Dermis blood vessel endothelial cell (primary cell): ENCODE data around the gene LKAAEAR1. TPM values are rescaled to one million over a fixed set of nuclear protein-coding genes. Genes with fewer than 3 reads are reported as not detected.

Experiments used
- DNase-seq: peaks from one replicate; pipeline ENCODE4 v3.0.0; 2010
- total RNA-seq: library from RNA; depleted of rRNA; stranded (reverse); fragments of >200 nt; gene quantifications from 2 replicates; pipeline ENCODE4 v1.2.3, GENCODE V29; 2014

The LKAAEAR1 gene
- total RNA-seq, 1 donor from 2014 or later: not detected

GRCh38 chr20:64036346-64037198 lies 47.6 kb downstream of the LKAAEAR1 start:
- no peak for DNase-seq

GRCh38 chr20:64035933-64036345 lies 48.3 kb downstream of the LKAAEAR1 start, which contains the start of gene C20orf204:
Gene C20orf204, plus strand, starts transcription at chr20:64036182. Its CDS starts 142 bp downstream, at chr20:64036324.
- no peak for DNase-seq

- no peak for DNase-seq
Observed at GRCh38 chr20:64035066-64035932, 48.9 kb downstream of the LKAAEAR1 start.

- no peak for DNase-seq
Observed at GRCh38 chr20:64033981-64034493, 50.2 kb downstream of the LKAAEAR1 start.

Other genes starting within 250 kb of the LKAAEAR1 start
- not detected in 2 replicates for gene ABHD16B, start 222.9 kb downstream of the LKAAEAR1 start, total RNA-seq
- gene TPD52L2, start 219.1 kb downstream of the LKAAEAR1 start, total RNA-seq: 169 and 181 TPM in 2 replicates
- gene DNAJC5, start 189.3 kb downstream of the LKAAEAR1 start, total RNA-seq: 90.9 and 98.3 TPM in 2 replicates
- 40.7 and 46.4 TPM in 2 replicates for gene UCKL1, start 128.0 kb downstream of the LKAAEAR1 start, total RNA-seq
- gene ZNF512B, start 114.5 kb downstream of the LKAAEAR1 start, total RNA-seq: 10.0 and 14.5 TPM in 2 replicates
- 4.3 and 6.1 TPM in 2 replicates for gene SAMD10, start 104.8 kb downstream of the LKAAEAR1 start, total RNA-seq
- gene PRPF6, start 103.3 kb downstream of the LKAAEAR1 start, total RNA-seq: 79.6 and 94.2 TPM in 2 replicates
- gene C20orf204, start 48.2 kb downstream of the LKAAEAR1 start, total RNA-seq: 11.2 and 13.3 TPM in 2 replicates
- gene SOX18, start 34.8 kb downstream of the LKAAEAR1 start, total RNA-seq: 82.5 and 123 TPM in 2 replicates
- 35.8 and 45.9 TPM in 2 replicates for gene TCEA2, start 21.2 kb downstream of the LKAAEAR1 start, total RNA-seq
- 29.3 and 44.6 TPM in 2 replicates for gene RGS19, start 4.9 kb downstream of the LKAAEAR1 start, total RNA-seq
- 3.2 and 5.4 TPM in 2 replicates for gene OPRL1, start 4.3 kb downstream of the LKAAEAR1 start, total RNA-seq
- not detected in 2 replicates for gene NPBWR2, start 23.2 kb upstream of the LKAAEAR1 start, total RNA-seq
- not detected in 2 replicates for gene MYT1, start 80.1 kb upstream of the LKAAEAR1 start, total RNA-seq
- gene PCMTD2, start 171.3 kb upstream of the LKAAEAR1 start, total RNA-seq: 70.2 and 90.9 TPM in 2 replicates